Colon (tissue), 2 donors: ENCODE results near the gene KCNC1.

Experiments
- FAIRE-seq: peaks from 2 replicates; lab custom pipeline; 2012; peaks lifted over from hg19 to GRCh38; lab: Jason Lieb, UNC
- donor health status: control.
- donor health status: control.

The KCNC1 gene

DNA sequence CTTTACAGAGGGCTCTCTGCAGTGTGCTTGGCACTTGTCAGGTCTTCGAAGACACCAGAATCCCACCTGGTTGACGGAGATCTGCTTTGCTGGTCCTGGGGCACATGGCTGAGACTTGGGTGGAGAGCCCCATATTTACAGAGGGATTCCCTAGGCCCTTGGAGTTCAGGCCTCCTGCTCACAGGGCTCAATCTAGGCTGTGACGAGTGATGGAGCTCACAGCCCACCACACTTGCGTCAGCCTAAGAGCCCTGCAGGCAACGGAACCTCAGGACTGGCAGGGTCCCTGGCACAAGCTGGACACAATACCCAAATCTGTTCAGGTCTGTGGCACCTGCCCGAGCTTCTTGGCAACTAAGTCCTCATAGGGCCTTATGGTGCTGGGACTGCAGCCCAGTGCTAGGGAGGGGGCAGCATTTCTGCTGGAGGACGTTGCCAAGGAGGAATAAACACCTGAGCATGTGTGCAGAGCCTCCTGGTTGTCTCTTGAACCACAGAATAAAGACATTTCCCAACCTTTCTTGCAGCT lies 59.1 kb downstream of the KCNC1 start:
- no peak for FAIRE-seq

DNA sequence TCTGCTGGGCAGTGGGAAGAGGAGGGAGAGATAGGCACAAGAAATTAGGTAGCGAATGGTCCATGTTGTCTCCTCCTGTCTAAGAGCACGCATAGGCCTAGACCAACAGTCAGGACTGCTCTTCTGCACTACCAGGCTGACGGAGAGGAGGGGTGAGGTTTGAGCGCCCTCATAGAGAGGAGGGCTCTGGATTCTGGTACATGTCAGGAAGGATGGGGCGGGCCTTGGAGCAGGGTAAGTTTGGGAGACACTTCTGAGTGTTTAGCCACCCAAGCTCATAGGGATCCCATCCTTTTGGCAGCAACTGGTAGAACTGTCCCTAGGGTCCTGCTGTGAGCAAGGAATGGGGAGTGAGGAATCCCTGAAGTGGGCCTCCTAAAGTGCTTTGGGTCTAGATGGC lies 60.4 kb downstream of the KCNC1 start:
- FAIRE-seq = no peak

DNA sequence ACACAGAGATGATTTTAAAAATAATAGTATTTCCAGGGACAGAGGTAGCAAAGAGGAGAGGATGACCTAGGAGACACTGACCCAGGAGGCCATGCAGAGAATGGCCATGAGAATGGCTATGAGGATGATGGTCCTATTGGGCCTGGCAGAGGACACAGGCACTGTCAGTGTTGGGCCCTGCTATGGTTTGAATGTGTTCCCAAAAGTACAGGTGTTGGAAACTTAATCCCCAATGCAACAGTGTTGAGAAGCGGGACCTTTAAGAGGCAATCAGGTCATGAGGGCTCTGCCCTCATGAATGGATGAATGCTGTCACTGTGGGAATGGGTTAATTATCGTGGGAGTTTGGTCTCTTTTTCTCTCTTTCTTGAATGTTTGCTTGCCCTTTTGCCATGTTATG lies 61.6 kb downstream of the KCNC1 start:
- FAIRE-seq = no peak

DNA sequence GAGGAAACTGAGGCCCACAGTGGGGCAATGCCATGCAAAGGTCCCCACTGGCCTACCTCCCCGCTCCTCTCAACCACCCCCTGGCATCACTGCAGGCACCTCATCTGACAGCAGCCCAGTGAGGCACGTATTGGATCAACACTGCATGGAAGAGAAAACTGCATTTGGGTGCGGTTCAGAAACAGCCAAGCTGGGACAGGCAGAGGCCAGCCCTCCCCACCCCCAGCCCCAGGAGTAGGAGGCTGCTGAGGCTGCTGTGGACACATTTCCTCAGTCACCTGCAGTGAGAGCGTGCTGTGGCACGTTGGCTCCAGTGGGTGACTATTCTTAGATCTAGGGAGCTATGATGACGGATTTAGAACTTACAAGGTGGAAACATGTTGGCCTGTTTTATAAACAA lies 63.7 kb downstream of the KCNC1 start:
- FAIRE-seq = no peak

DNA sequence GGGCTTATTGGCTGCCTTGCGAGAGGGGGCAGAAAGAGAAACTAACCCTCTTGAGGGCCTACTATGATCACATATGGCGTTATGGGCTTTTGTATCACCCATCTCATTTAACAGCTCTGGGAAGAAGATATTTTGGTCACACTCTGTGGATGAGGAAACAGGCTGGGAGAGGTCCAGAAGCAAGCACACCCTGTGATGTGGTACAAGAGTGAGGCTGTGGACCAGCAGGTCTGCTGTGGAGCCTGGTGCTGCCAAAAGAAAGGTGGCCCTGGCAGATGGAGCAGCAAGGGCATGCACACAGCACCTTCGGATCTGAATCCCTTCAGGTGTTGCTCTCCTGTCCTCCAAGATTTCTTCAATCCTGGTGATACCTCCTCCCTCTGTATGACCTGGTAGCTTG lies 64.1 kb downstream of the KCNC1 start:
- FAIRE-seq = no peak

GRCh38 chr11:17799147-17799546 lies 64.6 kb downstream of the KCNC1 start:
- FAIRE-seq = no peak

GRCh38 chr11:17801166-17801565 lies 66.6 kb downstream of the KCNC1 start:
- no peak for FAIRE-seq

DNA sequence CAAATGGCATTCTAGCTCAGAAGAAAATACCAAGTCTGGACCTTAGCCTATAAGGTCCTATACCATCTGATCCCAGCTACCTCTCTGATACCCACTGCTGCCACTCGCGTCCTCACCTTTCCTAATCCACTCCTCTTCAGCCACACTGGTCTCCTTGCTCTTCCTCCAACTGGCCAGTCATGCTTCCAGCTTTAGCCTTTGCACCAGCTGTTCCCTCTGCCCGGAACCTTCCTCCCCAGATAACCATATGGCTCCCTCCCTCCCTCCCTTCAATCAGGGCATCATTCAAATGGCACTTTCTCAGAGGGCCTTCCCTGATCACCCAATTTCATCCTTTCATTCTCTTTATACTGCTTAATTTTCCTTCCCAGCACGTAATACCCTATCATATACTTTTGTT lies 67.9 kb downstream of the KCNC1 start:
- no peak for FAIRE-seq

GRCh38 chr11:17803754-17804334 lies 69.3 kb downstream of the KCNC1 start:
- FAIRE-seq = no peak

- FAIRE-seq = no peak
Measured at GRCh38 chr11:17805043-17805442, 70.5 kb downstream of the KCNC1 start.

- FAIRE-seq = no peak
Measured at GRCh38 chr11:17805873-17806272, 71.3 kb downstream of the KCNC1 start.

GRCh38 chr11:17807034-17807433 lies 72.5 kb downstream of the KCNC1 start:
- FAIRE-seq = no peak

- no peak for FAIRE-seq
Measured at GRCh38 chr11:17810041-17810440, 75.5 kb downstream of the KCNC1 start.

DNA sequence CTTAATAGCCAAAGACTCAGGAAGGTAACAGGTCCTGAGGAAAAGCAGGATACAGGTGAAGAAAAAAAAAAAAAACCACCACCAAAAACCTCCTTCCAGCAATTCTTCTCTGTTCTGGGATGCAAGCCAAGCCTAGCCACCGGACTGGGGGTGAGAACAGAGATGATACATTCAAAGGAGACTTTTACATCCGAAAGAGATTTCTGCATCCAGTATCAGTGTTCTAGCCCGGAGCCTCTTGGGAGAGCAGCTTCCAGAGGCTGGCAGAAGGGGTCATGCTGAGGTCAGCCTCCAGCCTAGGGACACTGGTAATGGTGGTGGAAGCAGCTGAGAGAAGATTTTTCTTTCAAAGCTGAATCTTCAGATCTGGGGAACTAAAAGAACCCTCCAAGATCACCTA lies 76.2 kb downstream of the KCNC1 start:
- FAIRE-seq = no peak

DNA sequence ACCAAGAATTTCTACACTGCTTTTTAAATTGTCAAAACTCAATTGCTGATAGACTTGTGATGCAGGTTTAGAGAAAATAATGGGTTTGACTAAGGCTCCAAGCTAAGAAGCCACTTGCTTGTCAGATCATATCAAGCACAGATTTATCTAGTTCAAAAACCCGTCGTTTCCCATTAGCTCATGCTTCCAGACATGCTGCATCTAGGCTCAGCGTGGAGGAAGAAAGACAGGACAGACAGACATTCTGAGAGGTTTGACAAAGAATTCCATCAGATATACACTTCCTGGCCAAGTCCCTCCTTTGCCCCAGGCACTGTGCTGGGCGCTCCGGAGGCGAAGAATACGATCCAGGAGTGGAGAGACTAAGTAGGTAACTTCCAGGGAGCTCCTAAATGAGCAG lies 76.8 kb downstream of the KCNC1 start:
- no peak for FAIRE-seq

- FAIRE-seq = no peak
Measured at GRCh38 chr11:17812091-17812864, 77.7 kb downstream of the KCNC1 start.

DNA sequence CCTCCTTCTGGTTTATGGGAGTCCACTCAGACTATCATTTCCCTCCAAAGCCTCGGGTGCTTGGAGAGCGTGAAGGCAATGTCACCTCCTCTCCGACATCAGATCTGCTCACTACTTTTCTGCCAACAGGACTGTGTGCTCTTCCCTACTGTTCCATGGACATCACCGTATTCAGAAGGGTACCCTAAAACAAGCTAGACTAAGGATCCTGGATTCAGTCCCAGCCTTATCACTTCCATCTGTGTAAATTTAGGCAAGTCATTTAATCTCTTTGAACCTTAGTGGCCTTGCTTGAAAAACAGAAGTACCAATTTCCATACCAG lies 78.2 kb downstream of the KCNC1 start:
- FAIRE-seq = no peak

- FAIRE-seq = no peak
Measured at GRCh38 chr11:17813391-17814059, 78.9 kb downstream of the KCNC1 start.

DNA sequence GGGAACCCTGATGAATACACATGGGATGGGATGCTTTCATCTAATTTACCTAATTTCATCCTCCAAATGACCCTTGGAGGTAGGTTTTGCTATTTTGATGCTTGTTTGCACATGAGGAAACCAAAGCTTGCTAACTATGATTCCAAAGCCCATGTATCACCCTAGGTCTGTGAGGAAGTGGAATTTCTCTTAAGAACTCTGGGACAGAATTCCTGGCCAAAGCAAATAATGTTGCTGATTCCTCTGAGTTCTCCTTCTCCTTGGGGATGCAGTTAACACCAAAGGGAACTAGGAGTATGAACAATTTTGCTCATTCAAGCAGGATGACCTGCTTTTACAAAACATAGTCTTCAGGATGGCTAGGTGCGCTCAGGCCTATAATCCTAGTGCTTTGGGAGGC lies 80.0 kb downstream of the KCNC1 start:
- FAIRE-seq = no peak

GRCh38 chr11:17816232-17816931 lies 81.8 kb downstream of the KCNC1 start:
- FAIRE-seq = no peak

GRCh38 chr11:17821648-17822400 lies 87.2 kb downstream of the KCNC1 start:
- no peak for FAIRE-seq

- FAIRE-seq = no peak
Measured at GRCh38 chr11:17822401-17822781, 87.8 kb downstream of the KCNC1 start.
